T-helper 1 cell treated with Interleukin-12 subunit alpha and Interleukin-12 subunit beta and Interleukin-4 antibody, amounts not matched to agents 30 μg/mL and 1 μg/mL, for 36 hours (primary cell): ENCODE measurements around the gene DCAF12L1.

Source experiments
- H3K27ac Mint-ChIP-seq: one replicate; pipeline ENCODE4 v1.8.0; 2021; ENCODE audit warnings: mild to moderate bottlenecking, mixed read lengths
- H3K27me3 Mint-ChIP-seq: one replicate; pipeline ENCODE4 v1.8.0; 2021; ENCODE audit warnings: low read depth, mixed read lengths
- H3K36me3 Mint-ChIP-seq: one replicate; pipeline ENCODE4 v1.8.0; 2021; ENCODE audit warnings: low read depth, mixed read lengths
- H3K4me1 Mint-ChIP-seq: one replicate; pipeline ENCODE4 v1.8.0; 2021; ENCODE audit warnings: low read depth, mixed read lengths
- H3K4me3 Mint-ChIP-seq: one replicate; pipeline ENCODE4 v1.8.0; 2021; ENCODE audit warnings: mild to moderate bottlenecking, moderate library complexity, mixed read lengths
- H3K9me3 Mint-ChIP-seq: one replicate; pipeline ENCODE4 v1.8.0; 2021; ENCODE audit warnings: mixed read lengths

The DCAF12L1 gene

DNA sequence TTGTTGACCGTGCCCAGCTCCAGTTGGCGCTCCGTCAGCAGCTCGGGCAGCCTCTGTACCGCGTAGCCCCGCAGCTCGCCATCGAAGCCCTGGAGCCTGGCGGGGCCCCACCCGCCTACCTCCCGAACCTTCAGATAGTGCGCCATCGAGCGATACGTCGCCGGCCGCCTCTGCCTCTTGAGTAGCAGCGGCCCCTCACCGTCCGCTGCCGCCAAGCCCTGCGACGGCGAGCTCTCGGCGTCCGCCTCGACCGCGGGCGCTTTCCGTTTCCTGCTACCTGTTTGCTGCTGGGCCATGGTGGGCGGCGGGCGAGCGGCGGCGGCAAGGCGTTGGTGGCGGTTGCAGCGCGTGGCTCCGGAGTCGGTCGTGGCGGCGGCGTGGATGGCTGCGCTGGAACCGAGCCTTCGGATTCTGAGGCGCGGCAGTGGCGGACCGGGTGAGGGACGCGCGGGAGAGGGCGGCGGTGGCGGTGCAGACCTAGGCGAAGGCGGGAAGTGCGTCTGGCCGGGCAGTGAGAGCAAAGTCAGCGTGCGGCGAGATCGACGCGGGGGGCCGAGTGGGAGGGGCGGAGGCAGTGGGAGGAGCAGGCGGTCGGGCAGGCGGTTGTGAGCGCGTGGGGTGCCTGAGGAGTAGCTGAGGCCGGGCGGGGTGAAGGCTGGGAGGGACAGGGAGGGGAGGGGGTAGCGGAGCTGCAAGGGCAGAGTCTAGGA, at the start of gene DCAF12L1:
TSS of gene DCAF12L1 (minus strand) at position 502 of the 710 bp plus-strand sequence. CDS start at position 296, 206 bp downstream.
- Mint-ChIP-seq H3K27me3 (no peaks in the 10 kb centered on the region), H3K4me1 (no peaks in the 10 kb centered on the region), H3K9me3 (no peaks in the 10 kb centered on the region), H3K27ac (no peak within 1 kb of the TSS), H3K4me3 (no peak within 1 kb of the TSS), H3K36me3 (no peaks in the 10 kb centered on the region)

DNA sequence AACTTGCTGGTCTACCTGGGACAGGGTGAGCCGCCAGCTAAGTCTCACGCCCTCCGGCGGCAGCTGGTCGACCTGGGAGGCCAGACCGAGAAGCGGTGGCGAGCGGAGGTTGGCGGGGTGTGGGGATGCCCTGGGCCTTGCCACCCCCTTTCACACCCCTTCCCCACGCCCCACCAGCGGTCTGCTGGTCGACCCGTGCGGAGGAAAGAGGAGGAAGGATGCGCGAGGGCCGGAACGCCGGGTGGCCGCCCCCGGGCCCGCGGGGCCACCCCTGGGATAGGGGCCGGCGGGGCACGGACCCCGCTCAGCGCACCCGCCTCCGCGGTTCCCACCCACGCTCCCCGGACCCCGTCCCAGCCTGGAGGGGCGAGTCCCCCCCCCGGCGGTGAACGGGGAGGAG, 28.3 kb upstream of the DCAF12L1 start:
- Mint-ChIP-seq H3K27me3 (no peaks in the 10 kb centered on the region), H3K27ac (no peak overlapping the region), H3K4me1 (no peaks in the 10 kb centered on the region), H3K4me3 (no peak overlapping the region), H3K36me3 (no peaks in the 10 kb centered on the region), H3K9me3 (no peaks in the 10 kb centered on the region)

DNA sequence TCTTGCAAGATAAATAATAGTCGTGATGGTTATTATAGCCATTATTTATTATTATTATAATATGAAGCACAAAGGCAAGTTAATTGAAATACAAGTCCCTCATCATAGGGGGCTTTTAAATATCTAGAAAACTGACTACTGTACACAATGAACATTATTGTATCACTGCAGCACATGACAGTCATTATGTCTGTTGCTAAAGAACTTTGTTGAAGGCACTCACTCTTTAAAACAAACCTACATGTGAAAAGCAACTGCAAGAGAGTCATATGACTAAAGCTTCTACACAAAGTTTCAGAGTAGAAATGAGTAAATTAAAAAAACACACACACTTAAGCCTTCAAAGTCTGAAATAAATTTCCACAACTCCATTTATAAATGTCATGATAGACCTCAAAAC, 23.3 kb upstream of the DCAF12L1 start:
- H3K9me3 Mint-ChIP-seq = no peaks in the 10 kb centered on the region
- H3K4me3 Mint-ChIP-seq = no peak overlapping the region
- H3K36me3 Mint-ChIP-seq = no peaks in the 10 kb centered on the region
- H3K4me1 Mint-ChIP-seq = no peaks in the 10 kb centered on the region
- no peaks in the 10 kb centered on the region for H3K27me3 Mint-ChIP-seq
- H3K27ac Mint-ChIP-seq = no peak overlapping the region

DNA sequence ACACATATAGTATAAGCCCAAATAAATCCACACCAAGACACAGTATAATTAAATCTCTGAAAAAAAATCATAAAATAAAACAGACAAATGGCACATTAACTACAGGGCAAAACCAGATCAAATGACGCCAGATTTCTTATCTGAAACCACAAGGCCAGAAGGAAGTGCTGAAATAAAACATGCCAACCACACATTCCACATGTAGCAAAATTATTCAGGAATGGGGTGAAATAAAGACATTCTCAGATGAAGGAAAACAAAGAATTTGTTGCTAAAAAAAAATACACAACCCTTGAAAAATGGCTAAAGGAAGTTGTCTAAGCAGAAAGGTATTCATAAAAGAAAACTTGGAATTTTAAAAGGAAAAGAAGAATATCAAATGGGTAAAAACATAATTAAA, 4.5 kb upstream of the DCAF12L1 start:
- no peaks in the 10 kb centered on the region for H3K36me3 Mint-ChIP-seq
- no peaks in the 10 kb centered on the region for H3K9me3 Mint-ChIP-seq
- no peak overlapping the region for H3K4me3 Mint-ChIP-seq
- H3K27me3 Mint-ChIP-seq = no peaks in the 10 kb centered on the region
- H3K4me1 Mint-ChIP-seq = no peaks in the 10 kb centered on the region
- H3K27ac Mint-ChIP-seq = no peak overlapping the region

DNA sequence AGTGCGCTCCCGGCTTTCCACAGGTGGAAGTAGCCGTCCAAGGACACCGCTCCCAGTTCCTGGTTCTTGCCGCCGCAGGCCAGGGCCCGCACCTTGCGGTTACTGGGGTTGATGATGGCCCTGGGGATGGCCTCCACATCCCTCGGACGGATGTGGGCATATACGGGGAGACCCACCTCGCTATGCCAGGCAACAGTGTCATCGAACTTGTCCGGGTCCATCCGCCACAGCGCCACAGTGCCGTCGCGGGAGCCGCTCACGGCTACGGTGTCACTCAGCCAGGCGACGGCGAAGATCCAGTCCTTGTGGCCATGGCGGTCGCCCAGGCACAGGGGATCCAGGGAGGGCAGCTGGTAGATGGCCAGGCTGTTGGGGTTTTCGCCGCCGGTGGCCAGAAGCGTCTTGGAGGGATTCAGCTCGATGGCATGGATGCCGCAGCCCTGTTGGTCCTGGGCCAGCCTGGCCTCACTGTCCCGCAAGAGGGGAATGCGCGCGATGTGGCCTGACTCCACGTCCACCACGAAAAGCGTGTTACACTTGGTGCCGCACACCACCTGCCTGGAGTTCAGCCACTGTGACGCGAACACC, 795 bp downstream of the DCAF12L1 start:
- no peak overlapping the region for H3K4me3 Mint-ChIP-seq
- no peaks in the 10 kb centered on the region for H3K9me3 Mint-ChIP-seq
- no peaks in the 10 kb centered on the region for H3K36me3 Mint-ChIP-seq
- no peaks in the 10 kb centered on the region for H3K4me1 Mint-ChIP-seq
- no peaks in the 10 kb centered on the region for H3K27me3 Mint-ChIP-seq
- H3K27ac Mint-ChIP-seq = no peak overlapping the region

DNA sequence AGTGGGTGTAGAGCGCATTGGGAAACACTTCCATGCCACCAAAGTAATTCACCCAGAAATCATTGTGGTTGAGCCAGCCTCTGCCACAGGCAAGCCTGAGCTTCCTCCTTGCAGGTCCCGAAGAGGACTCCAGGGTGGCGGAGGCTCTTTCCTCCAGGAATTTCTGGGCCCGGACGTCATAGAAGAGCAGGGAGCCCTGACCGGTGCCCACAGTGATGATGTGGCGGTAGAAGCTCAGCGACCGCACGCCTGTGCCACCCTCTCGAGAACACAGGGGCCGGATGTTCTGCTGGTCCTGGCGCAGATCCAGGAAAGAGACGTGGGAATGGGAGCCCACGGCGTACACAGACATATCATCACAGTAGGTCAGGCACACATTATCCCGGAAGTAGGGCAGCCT, 1.3 kb downstream of the DCAF12L1 start:
- H3K36me3 Mint-ChIP-seq = no peaks in the 10 kb centered on the region
- no peaks in the 10 kb centered on the region for H3K4me1 Mint-ChIP-seq
- H3K4me3 Mint-ChIP-seq = no peak overlapping the region

DNA sequence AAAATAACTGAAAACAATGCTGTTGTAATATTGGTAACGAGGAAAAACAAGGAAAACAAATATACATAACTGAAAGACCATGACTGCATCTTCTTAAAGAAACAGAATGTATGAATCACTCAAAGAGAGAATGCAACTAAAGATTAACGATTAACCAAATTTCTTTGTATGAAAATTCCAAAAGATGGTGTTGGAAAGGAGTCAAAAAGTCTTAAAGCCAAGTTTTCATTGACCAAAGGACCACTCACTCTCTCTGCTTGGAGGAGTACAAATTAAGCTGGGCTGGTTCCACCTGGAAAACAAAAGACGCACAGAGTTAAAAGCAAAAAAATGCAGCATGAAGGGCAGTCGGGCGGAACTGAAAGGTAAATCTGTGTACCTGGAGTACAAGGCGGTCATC, 1.8 kb downstream of the DCAF12L1 start:
- Mint-ChIP-seq H3K36me3 (no peaks in the 10 kb centered on the region), H3K9me3 (no peaks in the 10 kb centered on the region), H3K27me3 (no peaks in the 10 kb centered on the region), H3K27ac (no peak overlapping the region), H3K4me1 (no peaks in the 10 kb centered on the region), H3K4me3 (no peak overlapping the region)

More for the DNA sequence above, 1.3 kb downstream of the DCAF12L1 start:
- H3K27ac Mint-ChIP-seq = no peak overlapping the region
- no peaks in the 10 kb centered on the region for H3K9me3 Mint-ChIP-seq
- H3K27me3 Mint-ChIP-seq = no peaks in the 10 kb centered on the region

DNA sequence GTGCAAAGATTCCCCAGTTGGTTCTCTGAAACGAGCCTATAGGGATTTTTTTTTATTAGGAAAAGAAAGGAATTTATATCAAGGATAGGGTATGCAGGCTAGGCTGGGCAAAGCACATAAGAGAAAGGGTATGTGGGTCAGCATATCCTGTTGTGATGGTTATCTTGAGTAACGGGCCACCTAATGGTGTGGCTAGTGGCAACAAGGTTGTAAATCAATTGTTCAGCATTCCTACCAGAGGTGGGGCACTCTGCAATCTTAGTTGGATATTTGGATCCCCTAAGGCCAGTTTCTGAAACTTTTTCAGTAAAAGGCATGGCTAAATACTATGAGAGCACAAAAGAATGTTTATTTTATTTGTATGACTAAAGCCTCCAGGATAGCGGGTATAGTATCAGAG, 42.7 kb downstream of the DCAF12L1 start:
- H3K4me1 Mint-ChIP-seq = no peaks in the 10 kb centered on the region
- no peak overlapping the region for H3K27ac Mint-ChIP-seq
- H3K4me3 Mint-ChIP-seq = no peak overlapping the region
- H3K36me3 Mint-ChIP-seq = no peaks in the 10 kb centered on the region
- H3K27me3 Mint-ChIP-seq = no peaks in the 10 kb centered on the region
- H3K9me3 Mint-ChIP-seq = no peaks in the 10 kb centered on the region
